Measurements from ENCODE around the gene FCRL1. TPM values are rescaled to one million over a fixed set of nuclear protein-coding genes. Genes with fewer than 3 reads are reported as not detected.

Gene FCRL1
- total RNA-seq, 2 experiments from 2014 or later, result 0.29 TPM; not detected in 1

DNA sequence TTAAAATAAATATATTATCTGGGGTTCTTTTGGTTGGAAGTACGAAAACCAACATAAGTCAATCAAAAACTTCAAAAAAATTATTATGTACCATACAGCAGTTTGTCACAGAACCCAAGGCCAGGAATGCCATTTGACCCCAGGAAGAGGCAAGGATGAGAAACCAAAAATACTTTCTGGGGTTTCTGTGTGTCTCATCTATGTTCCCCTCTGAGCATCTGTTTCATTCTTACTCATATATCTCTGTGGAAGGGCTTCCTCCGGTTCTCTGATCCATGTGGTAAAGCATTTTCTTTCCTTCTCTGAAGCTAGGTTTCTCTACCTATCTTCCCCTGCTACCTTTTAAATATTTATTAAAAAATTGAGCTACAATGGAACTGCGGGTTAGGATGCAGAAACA is 9.8 kb upstream of the FCRL1 start:
- DNase-seq (no peak), ATAC-seq (no peak)
- Mint-ChIP-seq H3K9me3 (no peaks in the 10 kb centered on the region), H3K4me3 (no peak overlapping the region), H3K36me3 (ENCODE audit: low read depth) (no peaks in the 10 kb centered on the region), H3K27me3 (peaks cover 10% of the 10 kb centered on the region), H3K27ac (no peak overlapping the region), H3K4me1 (ENCODE audit: low read depth) (no peaks in the 10 kb centered on the region)
- intact Hi-C loops (cut with micrococcal nuclease), result no loop called here
- TF ChIP-seq, protein P1, sequence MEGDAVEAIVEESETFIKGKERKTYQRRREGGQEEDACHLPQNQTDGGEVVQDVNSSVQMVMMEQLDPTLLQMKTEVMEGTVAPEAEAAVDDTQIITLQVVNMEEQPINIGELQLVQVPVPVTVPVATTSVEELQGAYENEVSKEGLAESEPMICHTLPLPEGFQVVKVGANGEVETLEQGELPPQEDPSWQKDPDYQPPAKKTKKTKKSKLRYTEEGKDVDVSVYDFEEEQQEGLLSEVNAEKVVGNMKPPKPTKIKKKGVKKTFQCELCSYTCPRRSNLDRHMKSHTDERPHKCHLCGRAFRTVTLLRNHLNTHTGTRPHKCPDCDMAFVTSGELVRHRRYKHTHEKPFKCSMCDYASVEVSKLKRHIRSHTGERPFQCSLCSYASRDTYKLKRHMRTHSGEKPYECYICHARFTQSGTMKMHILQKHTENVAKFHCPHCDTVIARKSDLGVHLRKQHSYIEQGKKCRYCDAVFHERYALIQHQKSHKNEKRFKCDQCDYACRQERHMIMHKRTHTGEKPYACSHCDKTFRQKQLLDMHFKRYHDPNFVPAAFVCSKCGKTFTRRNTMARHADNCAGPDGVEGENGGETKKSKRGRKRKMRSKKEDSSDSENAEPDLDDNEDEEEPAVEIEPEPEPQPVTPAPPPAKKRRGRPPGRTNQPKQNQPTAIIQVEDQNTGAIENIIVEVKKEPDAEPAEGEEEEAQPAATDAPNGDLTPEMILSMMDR (IDR thresholded peaks at IDR 0.05), result no peak
- ChIA-PET POLR2A (interaction anchor here (1.0 kb wide), 1 partner anchor 22 kb away, joined by 3 read pairs; no protein-coding TSS in a partner anchor), CTCF (interaction anchor here (0.9 kb wide), 1 partner anchor 250 kb away, joined by 3 read pairs; no protein-coding TSS in a partner anchor)

DNA sequence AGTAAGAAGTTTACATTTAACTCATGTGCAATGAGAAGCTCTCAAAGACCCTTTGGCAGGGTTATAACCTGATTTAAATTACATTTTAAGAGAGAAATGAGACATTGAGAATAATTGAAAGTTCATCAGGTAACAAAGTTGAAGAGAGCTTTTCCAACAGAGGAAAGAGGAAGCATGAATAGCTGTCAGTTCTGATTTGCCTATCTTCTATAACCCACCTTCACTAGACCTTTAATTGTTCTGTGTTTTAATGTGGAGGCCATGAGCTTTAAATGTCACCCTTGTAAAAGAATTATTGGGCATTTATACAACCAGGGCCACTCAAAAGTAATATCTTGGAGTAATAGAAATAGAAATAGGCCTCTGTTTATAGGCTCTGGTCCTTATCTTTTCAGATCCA is 9.3 kb upstream of the FCRL1 start:
- Mint-ChIP-seq H3K4me1 (ENCODE audit: low read depth) (no peaks in the 10 kb centered on the region), H3K27ac (no peak overlapping the region), H3K9me3 (no peaks in the 10 kb centered on the region), H3K27me3 (peaks cover 10% of the 10 kb centered on the region), H3K4me3 (no peak overlapping the region), H3K36me3 (ENCODE audit: low read depth) (no peaks in the 10 kb centered on the region)
- no peak for DNase-seq
- TF ChIP-seq, protein P1 (IDR thresholded peaks at IDR 0.05), result no peak
- intact Hi-C loops (cut with micrococcal nuclease), result no loop called here
- POLR2A ChIA-PET, result no interaction called here
- ATAC-seq, result no peak
- CTCF ChIA-PET, result interaction anchor here (0.9 kb wide), 1 partner anchor 249 kb away, joined by 3 read pairs; no protein-coding TSS in a partner anchor

DNA sequence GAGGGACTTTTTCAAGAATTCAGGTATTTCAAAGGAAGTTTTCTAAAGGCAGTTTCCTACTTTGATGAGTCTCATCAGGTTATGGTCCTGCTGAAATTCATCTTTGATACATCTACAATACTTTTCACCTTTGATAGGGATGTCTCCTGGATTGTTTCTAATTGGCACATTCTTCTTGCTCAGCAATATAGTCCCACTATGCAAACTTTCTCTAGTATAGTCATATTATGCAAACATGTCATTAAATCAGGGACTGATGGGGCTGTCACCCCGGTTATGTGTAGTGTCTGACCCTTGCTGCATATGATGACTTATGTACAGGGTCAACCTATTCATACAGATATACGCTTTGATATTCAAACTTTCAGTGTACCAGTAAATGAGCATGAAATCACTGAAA is 379 bp upstream of the FCRL1 start:
- H3K27ac Mint-ChIP-seq, result no peak overlapping the region
- H3K27me3 Mint-ChIP-seq, result peaks cover 8% of the 10 kb centered on the region
- TF ChIP-seq, protein P1 (IDR thresholded peaks at IDR 0.05), result no peak
- DNase-seq (no peak), ATAC-seq (no peak)
- no peaks in the 10 kb centered on the region for H3K4me1 Mint-ChIP-seq (ENCODE audit: low read depth)
- H3K4me3 Mint-ChIP-seq, result no peak overlapping the region
- POLR2A ChIA-PET, result no interaction called here
- intact Hi-C loops (cut with micrococcal nuclease), result no loop called here
- H3K36me3 Mint-ChIP-seq (ENCODE audit: low read depth), result no peaks in the 10 kb centered on the region
- no peaks in the 10 kb centered on the region for H3K9me3 Mint-ChIP-seq
- CTCF ChIA-PET, result no interaction called here

DNA sequence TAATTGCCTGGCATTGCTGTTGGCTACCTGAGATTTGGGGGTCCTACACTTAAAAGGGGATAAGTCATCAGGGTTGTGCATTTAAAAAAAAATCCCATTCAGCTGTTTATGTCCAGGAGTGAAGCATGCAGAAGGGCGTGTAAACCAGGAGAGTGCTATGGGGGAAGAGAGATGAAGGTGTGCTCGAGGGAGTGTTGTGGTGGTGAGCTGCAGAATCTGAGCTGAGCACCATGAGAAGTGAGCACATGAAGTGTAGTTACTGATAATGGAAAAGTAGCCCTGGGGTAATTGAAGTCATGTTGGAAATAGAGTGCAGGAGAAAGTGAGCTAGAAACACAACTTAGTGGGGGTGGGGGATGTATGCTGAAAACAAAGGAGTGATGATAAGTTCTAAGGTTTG is 705 bp downstream of the FCRL1 start:
- ATAC-seq (no peak), DNase-seq (no peak)
- intact Hi-C loops (cut with micrococcal nuclease), result loop anchor here (5.0 kb wide), 1 partner anchor 52 kb away; no protein-coding TSS in a partner anchor
- TF ChIP-seq, protein P1 (IDR thresholded peaks at IDR 0.05), result no peak
- peaks cover 1% of the 10 kb centered on the region for H3K9me3 Mint-ChIP-seq
- H3K4me3 Mint-ChIP-seq, result no peak overlapping the region
- H3K27me3 Mint-ChIP-seq, result peaks cover 5% of the 10 kb centered on the region
- ChIA-PET CTCF (no interaction called here), POLR2A (no interaction called here)
- H3K36me3 Mint-ChIP-seq (ENCODE audit: low read depth), result no peaks in the 10 kb centered on the region
- H3K27ac Mint-ChIP-seq, result no peak overlapping the region
- H3K4me1 Mint-ChIP-seq (ENCODE audit: low read depth), result no peaks in the 10 kb centered on the region

DNA sequence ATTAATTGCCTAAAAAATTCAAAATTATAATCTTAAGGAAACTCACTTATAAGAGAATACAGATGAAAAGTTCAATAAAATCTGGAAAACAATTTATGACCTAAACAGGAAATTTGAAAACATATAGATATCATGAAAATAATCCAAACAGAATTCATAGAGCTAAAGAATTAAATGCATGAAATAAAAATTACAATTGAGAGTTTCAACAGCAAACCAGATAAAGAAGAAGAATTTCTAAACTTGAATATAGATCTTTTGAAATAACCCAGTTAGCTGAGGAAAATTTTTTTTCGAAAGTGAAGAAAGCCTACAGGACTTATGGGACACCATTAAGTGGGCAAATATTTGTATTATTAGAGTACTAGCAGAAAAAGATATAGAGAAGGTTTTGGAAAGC is 6.7 kb downstream of the FCRL1 start:
- intact Hi-C loops (cut with micrococcal nuclease), result no loop called here
- Mint-ChIP-seq H3K9me3 (peaks cover 17% of the 10 kb centered on the region), H3K27ac (no peak overlapping the region), H3K4me1 (ENCODE audit: low read depth) (no peaks in the 10 kb centered on the region), H3K4me3 (no peak overlapping the region), H3K36me3 (ENCODE audit: low read depth) (no peaks in the 10 kb centered on the region), H3K27me3 (peaks cover 6% of the 10 kb centered on the region)
- POLR2A ChIA-PET, result no interaction called here
- TF ChIP-seq, protein P1 (IDR thresholded peaks at IDR 0.05), result no peak
- DNase-seq (no peak), ATAC-seq (no peak)
- CTCF ChIA-PET, result no interaction called here

All from activated CD8-positive, alpha-beta T cell treated with anti-CD3 and anti-CD28 coated beads for 36 hours (primary cell).